Liver (tissue), 9 donors: ENCODE data around the gene FAM210B. TPM values are rescaled to one million over a fixed set of nuclear protein-coding genes. Genes with fewer than 3 reads are reported as not detected.

Experiments used
- DNase-seq: peaks from one replicate; pipeline ENCODE4 v3.0.0-alpha.2; 2017; ENCODE audit warnings: low spot score
- H3K27ac ChIP-seq, 2 donors: one replicate each; pipeline ENCODE4 v1.7.0; 2013; ENCODE audit warnings: inconsistent platforms in 2 of 2, low read length in 2 of 2, control low read depth in 1 of 2, low read depth in 1 of 2, mild to moderate bottlenecking in 1 of 2
- H3K27me3 ChIP-seq, 4 donors: one replicate each; pipeline versions ENCODE4 v1.6.1 to v1.7.0; 2013; ENCODE audit warnings: low read length in 3 of 4, inconsistent platforms in 1 of 4, mild to moderate bottlenecking in 1 of 4, moderate library complexity in 1 of 4; ENCODE audit not compliant: control insufficient read depth in 4 of 4, insufficient read depth in 4 of 4
- H3K36me3 ChIP-seq, 4 donors: one replicate each; pipeline versions ENCODE4 v1.6.1 to v1.7.0; 2013; ENCODE audit warnings: low read length in 3 of 4, mild to moderate bottlenecking in 3 of 4, low read depth in 1 of 4, moderate library complexity in 1 of 4; ENCODE audit not compliant: control insufficient read depth in 4 of 4, insufficient read depth in 3 of 4
- H3K4me1 ChIP-seq, 4 donors: one replicate each; pipeline versions ENCODE4 v1.6.1 to v1.7.0; 2013; ENCODE audit warnings: low read length in 3 of 4, mild to moderate bottlenecking in 3 of 4, moderate library complexity in 1 of 4; ENCODE audit not compliant: control insufficient read depth in 4 of 4, insufficient read depth in 4 of 4
- H3K4me3 ChIP-seq, 3 donors: one replicate each; pipeline versions ENCODE4 v1.6.1 to v1.7.0; 2013; ENCODE audit warnings: low read length in 3 of 3, control low read depth in 1 of 3, low read depth in 1 of 3, mild to moderate bottlenecking in 1 of 3
- H3K9ac ChIP-seq, 2 donors: one replicate each; pipeline ENCODE4 v1.7.0; 2013; ENCODE audit warnings: low read length in 2 of 2, mild to moderate bottlenecking in 2 of 2, moderate library complexity in 2 of 2, control low read depth in 1 of 2, low read depth in 1 of 2
- H3K9me3 ChIP-seq, 4 donors: one replicate each; pipeline versions ENCODE4 v1.6.1 to v1.7.0; 2013; ENCODE audit warnings: low read length in 3 of 4; ENCODE audit not compliant: control insufficient read depth in 4 of 4
- EGR1 ChIP-seq, 2 donors: IDR thresholded peaks; 2 replicates each; pipeline ENCODE4 v1.6.1; 2016 to 2018; ENCODE audit warnings: antibody characterized with exemption in 2 of 2, low read depth in 2 of 2
- FOXA1 ChIP-seq: IDR thresholded peaks from 2 replicates; pipeline ENCODE4 v1.6.1; 2016; ENCODE audit warnings: antibody characterized with exemption
- FOXA2 ChIP-seq: IDR thresholded peaks from 2 replicates; pipeline ENCODE4 v1.6.1; 2016; ENCODE audit warnings: antibody characterized with exemption
- GABPA ChIP-seq, 2 donors: IDR thresholded peaks in 1 of 2; conservative IDR thresholded peaks in 1 of 2; 2 replicates each; pipeline ENCODE4 v1.6.1; 2016; ENCODE audit warnings: antibody characterized with exemption in 2 of 2, mild to moderate bottlenecking in 1 of 2, moderate library complexity in 1 of 2
- HNF4A ChIP-seq, 2 donors: conservative IDR thresholded peaks; 2 replicates each; pipeline ENCODE4 v1.6.1; 2016; ENCODE audit warnings: antibody characterized with exemption in 2 of 2, mild to moderate bottlenecking in 2 of 2
- HNF4G ChIP-seq: IDR thresholded peaks from 2 replicates; pipeline ENCODE4 v1.6.1; 2016; ENCODE audit warnings: antibody characterized with exemption
- JUND ChIP-seq, 2 donors: IDR thresholded peaks; 2 replicates each; pipeline ENCODE4 v1.6.1; 2016; ENCODE audit warnings: antibody characterized with exemption in 2 of 2
- NR2F2 ChIP-seq: IDR thresholded peaks from 2 replicates; pipeline ENCODE4 v1.6.1; 2016; ENCODE audit warnings: antibody characterized with exemption
- RAD21 ChIP-seq, 2 donors: IDR thresholded peaks; 2 replicates each; pipeline ENCODE4 v1.6.1; 2016; ENCODE audit warnings: antibody characterized with exemption in 2 of 2, mild to moderate bottlenecking in 2 of 2
- RXRA ChIP-seq, 2 donors: IDR thresholded peaks; 2 replicates each; pipeline ENCODE4 v1.6.1; 2017 to 2018; ENCODE audit warnings: antibody characterized with exemption in 2 of 2, mild to moderate bottlenecking in 1 of 2
- SP1 ChIP-seq: IDR thresholded peaks from 2 replicates; pipeline ENCODE4 v1.6.1; 2018; ENCODE audit warnings: antibody characterized with exemption, mild to moderate bottlenecking
- TAF1 ChIP-seq: conservative IDR thresholded peaks from 2 replicates; pipeline ENCODE4 v1.6.1; 2016; ENCODE audit warnings: antibody characterized with exemption, mild to moderate bottlenecking
- YY1 ChIP-seq: IDR thresholded peaks from 2 replicates; pipeline ENCODE4 v1.6.1; 2016; ENCODE audit warnings: antibody characterized with exemption, mild to moderate bottlenecking
- WGBS: extraction: QIAGEN DNeasy Blood & Tissue Kit; methylation state at CpG from one replicate; pipeline ENCODE4 v1.1.7; 2013; 5-methylcytosine and 5-hydroxymethylcytosine counted together
- polyA plus RNA-seq, 2 donors: library from polyadenylated mRNA; stranded (reverse) in 1 of 2; unstranded in 1 of 2; fragments of 200-250 nt in 1 of 2; fragments of >200 nt in 1 of 2; fragmentation: Nextera tagmentation in 1 of 2; extraction: Ambion mirVana in 1 of 2; gene quantifications; one replicate each; pipeline versions ENCODE4 v1.2.1 to v1.2.3, GENCODE V29; 2013 to 2015
- total RNA-seq, 2 donors: library from RNA; depleted of rRNA; stranded (reverse); fragments of >200 nt; gene quantifications; one replicate each; pipeline ENCODE4 v1.2.3, GENCODE V29; 2014
- TF ChIP-seq, protein P1 (sequence below): IDR thresholded peaks from 2 replicates; pipeline ENCODE4 v1.6.1; 2016; ENCODE audit warnings: antibody characterized with exemption
- TF ChIP-seq, protein P2 (sequence below): IDR thresholded peaks from 2 replicates; pipeline ENCODE4 v1.6.1; 2016; ENCODE audit warnings: antibody characterized with exemption
- TF ChIP-seq, protein P3 (sequence below): fragments of 150-350 bp; IDR thresholded peaks from 2 replicates; pipeline ENCODE4 v1.5.1; 2017; ENCODE audit warnings: improper control_type of control experiment, low read depth, low read length; ENCODE audit not compliant: missing input control
- TF ChIP-seq, protein P4 (sequence below): IDR thresholded peaks from 2 replicates; pipeline ENCODE4 v1.6.1; 2016; ENCODE audit warnings: antibody characterized with exemption
- TF ChIP-seq, protein P5 (sequence below): IDR thresholded peaks from 2 replicates; pipeline ENCODE4 v1.6.1; 2016; ENCODE audit warnings: antibody characterized with exemption, mild to moderate bottlenecking
- donor health status: healthy.
- donor health status: healthy.
- donor health status: healthy.
- donor health status: healthy.
- donor health status: healthy.

Gene FAM210B
- total and polyA plus RNA-seq, 4 donors, result 21.8 to 139 (median 30.7) TPM

DNA sequence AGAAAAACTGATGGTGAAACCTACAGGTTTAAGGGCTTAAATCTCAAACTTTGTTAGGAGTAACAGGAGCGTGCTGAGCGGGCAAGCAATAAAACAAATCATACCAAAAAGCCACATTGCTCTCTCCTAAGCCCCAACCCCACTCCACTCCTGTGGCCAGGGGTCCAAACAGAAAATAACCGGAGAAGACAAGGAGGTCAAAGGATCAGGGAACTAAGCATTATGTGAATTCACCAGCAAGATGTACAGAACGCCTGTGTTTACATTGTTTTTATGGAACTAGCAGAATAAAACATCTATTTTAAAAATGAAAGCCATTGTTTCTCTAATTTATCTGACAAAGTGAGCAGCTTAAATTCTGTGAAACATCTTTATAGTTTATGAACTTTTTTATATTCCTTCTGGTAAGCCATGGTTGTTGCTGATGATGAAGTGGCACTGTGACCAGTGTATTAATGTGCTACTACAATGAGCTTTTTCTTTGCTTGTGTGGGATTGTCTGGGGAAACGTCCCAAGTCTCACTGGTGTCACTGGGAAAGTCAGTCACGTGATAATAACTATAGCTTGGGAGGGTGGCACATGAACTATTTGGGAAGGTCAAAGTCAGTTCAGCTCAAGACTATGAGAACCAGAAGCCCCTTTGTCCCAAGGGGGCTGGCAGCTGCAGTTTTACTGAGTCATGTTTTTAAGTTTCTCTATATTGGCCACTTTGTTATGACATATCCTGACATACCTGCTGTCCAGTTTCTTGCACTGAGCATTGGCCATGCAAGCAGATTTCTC, 9.8 kb downstream of the FAM210B start:
- Histone ChIP-seq H3K9ac (no peak overlapping the region), H3K4me3 (no peak overlapping the region), H3K4me1 (no peaks in the 10 kb centered on the region), H3K9me3 (no peaks in the 10 kb centered on the region), H3K36me3 (peaks cover 3 to 30% (median 20%) of the 10 kb centered on the region in 4 donors), H3K27me3 (no peaks in the 10 kb centered on the region), H3K27ac (no peak overlapping the region)
- DNase-seq, result no peak
- TF ChIP-seq RXRA (IDR thresholded peaks at IDR 0.05) (no peak), NR2F2 (no peak), FOXA1 (no peak), EGR1 (IDR thresholded peaks at IDR 0.05; ENCODE audit: low read depth in 2 of 2) (no peak), HNF4G (no peak), SP1 (no peak), HNF4A (conservative IDR thresholded peaks at IDR 0.05) (no peak), FOXA2 (no peak), JUND (IDR thresholded peaks at IDR 0.05) (no peak), RAD21 (IDR thresholded peaks at IDR 0.05) (no peak), TAF1 (no peak), YY1 (no peak), GABPA (IDR thresholded peaks at IDR 0.05 in 1 of 2, conservative IDR thresholded peaks at IDR 0.05 in 1 of 2) (no peak)
- TF ChIP-seq, protein P1, sequence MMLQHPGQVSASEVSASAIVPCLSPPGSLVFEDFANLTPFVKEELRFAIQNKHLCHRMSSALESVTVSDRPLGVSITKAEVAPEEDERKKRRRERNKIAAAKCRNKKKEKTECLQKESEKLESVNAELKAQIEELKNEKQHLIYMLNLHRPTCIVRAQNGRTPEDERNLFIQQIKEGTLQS, result no peak
- TF ChIP-seq, protein P2, sequence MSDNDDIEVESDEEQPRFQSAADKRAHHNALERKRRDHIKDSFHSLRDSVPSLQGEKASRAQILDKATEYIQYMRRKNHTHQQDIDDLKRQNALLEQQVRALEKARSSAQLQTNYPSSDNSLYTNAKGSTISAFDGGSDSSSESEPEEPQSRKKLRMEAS, result no peak
- TF ChIP-seq, protein P3, sequence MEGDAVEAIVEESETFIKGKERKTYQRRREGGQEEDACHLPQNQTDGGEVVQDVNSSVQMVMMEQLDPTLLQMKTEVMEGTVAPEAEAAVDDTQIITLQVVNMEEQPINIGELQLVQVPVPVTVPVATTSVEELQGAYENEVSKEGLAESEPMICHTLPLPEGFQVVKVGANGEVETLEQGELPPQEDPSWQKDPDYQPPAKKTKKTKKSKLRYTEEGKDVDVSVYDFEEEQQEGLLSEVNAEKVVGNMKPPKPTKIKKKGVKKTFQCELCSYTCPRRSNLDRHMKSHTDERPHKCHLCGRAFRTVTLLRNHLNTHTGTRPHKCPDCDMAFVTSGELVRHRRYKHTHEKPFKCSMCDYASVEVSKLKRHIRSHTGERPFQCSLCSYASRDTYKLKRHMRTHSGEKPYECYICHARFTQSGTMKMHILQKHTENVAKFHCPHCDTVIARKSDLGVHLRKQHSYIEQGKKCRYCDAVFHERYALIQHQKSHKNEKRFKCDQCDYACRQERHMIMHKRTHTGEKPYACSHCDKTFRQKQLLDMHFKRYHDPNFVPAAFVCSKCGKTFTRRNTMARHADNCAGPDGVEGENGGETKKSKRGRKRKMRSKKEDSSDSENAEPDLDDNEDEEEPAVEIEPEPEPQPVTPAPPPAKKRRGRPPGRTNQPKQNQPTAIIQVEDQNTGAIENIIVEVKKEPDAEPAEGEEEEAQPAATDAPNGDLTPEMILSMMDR, result no peak
- TF ChIP-seq, protein P4, sequence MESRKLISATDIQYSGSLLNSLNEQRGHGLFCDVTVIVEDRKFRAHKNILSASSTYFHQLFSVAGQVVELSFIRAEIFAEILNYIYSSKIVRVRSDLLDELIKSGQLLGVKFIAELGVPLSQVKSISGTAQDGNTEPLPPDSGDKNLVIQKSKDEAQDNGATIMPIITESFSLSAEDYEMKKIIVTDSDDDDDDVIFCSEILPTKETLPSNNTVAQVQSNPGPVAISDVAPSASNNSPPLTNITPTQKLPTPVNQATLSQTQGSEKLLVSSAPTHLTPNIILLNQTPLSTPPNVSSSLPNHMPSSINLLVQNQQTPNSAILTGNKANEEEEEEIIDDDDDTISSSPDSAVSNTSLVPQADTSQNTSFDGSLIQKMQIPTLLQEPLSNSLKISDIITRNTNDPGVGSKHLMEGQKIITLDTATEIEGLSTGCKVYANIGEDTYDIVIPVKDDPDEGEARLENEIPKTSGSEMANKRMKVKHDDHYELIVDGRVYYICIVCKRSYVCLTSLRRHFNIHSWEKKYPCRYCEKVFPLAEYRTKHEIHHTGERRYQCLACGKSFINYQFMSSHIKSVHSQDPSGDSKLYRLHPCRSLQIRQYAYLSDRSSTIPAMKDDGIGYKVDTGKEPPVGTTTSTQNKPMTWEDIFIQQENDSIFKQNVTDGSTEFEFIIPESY, result no peak
- TF ChIP-seq, protein P5, sequence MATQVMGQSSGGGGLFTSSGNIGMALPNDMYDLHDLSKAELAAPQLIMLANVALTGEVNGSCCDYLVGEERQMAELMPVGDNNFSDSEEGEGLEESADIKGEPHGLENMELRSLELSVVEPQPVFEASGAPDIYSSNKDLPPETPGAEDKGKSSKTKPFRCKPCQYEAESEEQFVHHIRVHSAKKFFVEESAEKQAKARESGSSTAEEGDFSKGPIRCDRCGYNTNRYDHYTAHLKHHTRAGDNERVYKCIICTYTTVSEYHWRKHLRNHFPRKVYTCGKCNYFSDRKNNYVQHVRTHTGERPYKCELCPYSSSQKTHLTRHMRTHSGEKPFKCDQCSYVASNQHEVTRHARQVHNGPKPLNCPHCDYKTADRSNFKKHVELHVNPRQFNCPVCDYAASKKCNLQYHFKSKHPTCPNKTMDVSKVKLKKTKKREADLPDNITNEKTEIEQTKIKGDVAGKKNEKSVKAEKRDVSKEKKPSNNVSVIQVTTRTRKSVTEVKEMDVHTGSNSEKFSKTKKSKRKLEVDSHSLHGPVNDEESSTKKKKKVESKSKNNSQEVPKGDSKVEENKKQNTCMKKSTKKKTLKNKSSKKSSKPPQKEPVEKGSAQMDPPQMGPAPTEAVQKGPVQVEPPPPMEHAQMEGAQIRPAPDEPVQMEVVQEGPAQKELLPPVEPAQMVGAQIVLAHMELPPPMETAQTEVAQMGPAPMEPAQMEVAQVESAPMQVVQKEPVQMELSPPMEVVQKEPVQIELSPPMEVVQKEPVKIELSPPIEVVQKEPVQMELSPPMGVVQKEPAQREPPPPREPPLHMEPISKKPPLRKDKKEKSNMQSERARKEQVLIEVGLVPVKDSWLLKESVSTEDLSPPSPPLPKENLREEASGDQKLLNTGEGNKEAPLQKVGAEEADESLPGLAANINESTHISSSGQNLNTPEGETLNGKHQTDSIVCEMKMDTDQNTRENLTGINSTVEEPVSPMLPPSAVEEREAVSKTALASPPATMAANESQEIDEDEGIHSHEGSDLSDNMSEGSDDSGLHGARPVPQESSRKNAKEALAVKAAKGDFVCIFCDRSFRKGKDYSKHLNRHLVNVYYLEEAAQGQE, result no peak
- WGBS, result 89% methylated on average over 6 of the region's 6 CpGs
